HFFc6 (cell line): ENCODE measurements around the gene TAF12. TPM values are rescaled to one million over a fixed set of nuclear protein-coding genes. Genes with fewer than 3 reads are reported as not detected.
"Not testable (repeated sequence)": the region's sequence is repeated elsewhere in the genome, so short reads cannot be mapped to it uniquely, and the experiment has no call there.

ENCODE experiments used
- DNase-seq: peaks from one replicate; pipeline ENCODE4 v3.0.0-alpha.2; 2018
- H3K27ac Mint-ChIP-seq: 2 replicates; pipeline ENCODE4 v1.8.0; 2020; ENCODE audit warnings: mild to moderate bottlenecking, mixed read lengths
- H3K27me3 Mint-ChIP-seq: 2 replicates; pipeline ENCODE4 v1.8.0; 2021; ENCODE audit warnings: mild to moderate bottlenecking, moderate library complexity, mixed read lengths; ENCODE audit not compliant: insufficient read depth
- H3K36me3 Mint-ChIP-seq: 2 replicates; pipeline ENCODE4 v1.8.0; 2021; ENCODE audit warnings: low read depth, mixed read lengths
- H3K4me1 Mint-ChIP-seq: 2 replicates; pipeline ENCODE4 v1.8.0; 2020; ENCODE audit warnings: low read depth, mixed read lengths
- H3K4me3 Mint-ChIP-seq: 2 replicates; pipeline ENCODE4 v1.8.0; 2020; ENCODE audit warnings: mild to moderate bottlenecking, moderate library complexity, mixed read lengths
- H3K9me3 Mint-ChIP-seq: 2 replicates; pipeline ENCODE4 v1.8.0; 2020; ENCODE audit warnings: mild to moderate bottlenecking, mixed read lengths
- CTCF ChIP-seq: fragments of 200-600 bp; sonication (generic); IDR thresholded peaks from 2 replicates; pipeline ENCODE4 v1.5.0; 2021; ENCODE audit warnings: antibody characterized with exemption, mild to moderate bottlenecking
- total RNA-seq, 6 experiments: library from RNA; stranded (reverse); fragmentation: NEBNext Ultra II Directional; extraction: Animal tissue kit (Norgen Biotek cat#: 25700); gene quantifications; 2 replicates in 1 of 6; 3 replicates in 5 of 6; pipeline ENCODE4 v1.2.3, GENCODE V29; 2021

TAF12 gene
- total RNA-seq, 6 experiments from 2014 or later: 32.0 to 40.7 (median 35.9) TPM

GRCh38 chr1:28646040-28646439, 3.2 kb upstream of the TAF12 start:
- TF ChIP-seq CTCF: no peak
- peaks cover 10% of the 10 kb centered on the region for H3K27me3 Mint-ChIP-seq
- peak; percentile 47 for DNase-seq
- no peaks in the 10 kb centered on the region for H3K9me3 Mint-ChIP-seq
- no peaks in the 10 kb centered on the region for H3K36me3 Mint-ChIP-seq
- peaks cover 40% of the 10 kb centered on the region for H3K4me1 Mint-ChIP-seq
- peak overlapping the region; percentile 25; the same call in 1 of the 2 replicates for H3K27ac Mint-ChIP-seq
- H3K4me3 Mint-ChIP-seq: no peak overlapping the region

GRCh38 chr1:28645406-28645805, 2.5 kb upstream of the TAF12 start:
- DNase-seq, H3K9me3 Mint-ChIP-seq, H3K4me3 Mint-ChIP-seq, H3K36me3 Mint-ChIP-seq, H3K27ac Mint-ChIP-seq: not testable (repeated sequence)
- Mint-ChIP-seq H3K27me3 (peaks cover 10% of the 10 kb centered on the region), H3K4me1 (peaks cover 40% of the 10 kb centered on the region)

GRCh38 chr1:28644494-28644893, 1.6 kb upstream of the TAF12 start:
- Mint-ChIP-seq H3K36me3 (no peaks in the 10 kb centered on the region), H3K9me3 (no peaks in the 10 kb centered on the region), H3K4me1 (peaks cover 40% of the 10 kb centered on the region), H3K4me3 (peak overlapping the region; percentile 100), H3K27ac (no peak overlapping the region), H3K27me3 (peaks cover 10% of the 10 kb centered on the region)
- TF ChIP-seq CTCF: no peak
- no peak for DNase-seq

DNA sequence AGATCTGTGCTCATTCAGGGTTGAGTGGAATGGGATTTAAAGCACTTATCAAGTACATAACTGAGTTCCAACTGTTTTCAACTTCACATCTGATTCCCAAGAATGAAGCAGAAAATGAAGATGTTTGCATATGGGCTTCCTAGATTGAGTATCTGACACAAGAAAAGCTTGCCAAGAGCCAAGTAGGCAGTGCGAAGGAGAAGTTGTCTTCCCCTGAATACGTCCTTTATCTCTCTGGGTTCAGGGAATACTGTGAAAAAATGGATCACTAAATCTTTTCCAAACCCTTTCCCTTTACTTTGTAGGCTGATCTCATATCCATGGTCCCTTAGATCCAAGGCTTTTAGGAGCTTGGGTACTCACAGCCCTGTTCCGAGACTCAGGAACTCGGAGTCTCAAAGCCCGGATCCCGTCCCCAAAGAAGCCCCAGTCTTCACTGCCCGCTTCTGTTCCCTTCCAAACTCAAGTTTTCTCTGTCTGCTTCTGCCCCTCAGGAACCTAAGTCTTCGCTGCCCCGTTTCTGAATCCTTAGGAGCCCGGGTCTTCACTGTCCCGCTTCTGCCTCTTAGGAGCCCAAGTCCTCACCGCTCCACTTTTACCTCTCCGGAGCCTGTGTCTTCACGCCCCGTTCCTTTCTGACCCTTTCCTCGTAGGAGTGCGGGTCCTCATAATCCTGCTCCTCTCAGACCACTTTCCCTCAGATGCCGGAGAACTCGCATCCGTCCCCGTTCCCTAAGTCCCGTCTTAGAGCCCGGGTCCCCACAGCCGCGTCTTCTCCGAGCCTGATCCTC, 616 bp downstream of the TAF12 start:
- Mint-ChIP-seq H3K27me3 (peaks cover 6% of the 10 kb centered on the region; the same call in 1 of the 2 replicates), H3K4me1 (peaks cover 33% of the 10 kb centered on the region)
- DNase-seq: no peak

GRCh38 chr1:28640766-28641165, 2.1 kb downstream of the TAF12 start:
- peak overlapping the region; percentile 100 for H3K4me3 Mint-ChIP-seq
- no peaks in the 10 kb centered on the region for H3K9me3 Mint-ChIP-seq
- DNase-seq: peak; percentile 22

More for the DNA sequence above, 616 bp downstream of the TAF12 start:
- Mint-ChIP-seq H3K27ac (peak overlapping the region; percentile 99), H3K36me3 (no peaks in the 10 kb centered on the region), H3K4me3 (peak overlapping the region; percentile 100), H3K9me3 (no peaks in the 10 kb centered on the region)
- TF ChIP-seq CTCF: no peak

More at GRCh38 chr1:28640766-28641165, 2.1 kb downstream of the TAF12 start:
- Mint-ChIP-seq H3K27ac (peak overlapping the region; percentile 16; the same call in 1 of the 2 replicates), H3K4me1 (peaks cover 27% of the 10 kb centered on the region), H3K36me3 (peaks cover 5% of the 10 kb centered on the region; the same call in 1 of the 2 replicates), H3K27me3 (peaks cover 6% of the 10 kb centered on the region; the same call in 1 of the 2 replicates)
- peak; percentile 61 for TF ChIP-seq CTCF
